Stimulated activated naive CD8-positive, alpha-beta T cell treated with anti-CD3 and anti-CD28 coated beads, Interleukin-15, Interleukin-2, amounts not matched to agents 100 ng/mL and 50 ng/mL, for 24 hours (primary cell): ENCODE results near the gene HPS6.

Experiments used
- H3K27ac Mint-ChIP-seq: one replicate; pipeline ENCODE4 v1.8.0; 2021; ENCODE audit warnings: mild to moderate bottlenecking, mixed read lengths
- H3K27me3 Mint-ChIP-seq: one replicate; pipeline ENCODE4 v1.8.0; 2021; ENCODE audit warnings: mixed read lengths
- H3K36me3 Mint-ChIP-seq: one replicate; pipeline ENCODE4 v1.8.0; 2021; ENCODE audit warnings: low read depth, mixed read lengths
- H3K4me1 Mint-ChIP-seq: one replicate; pipeline ENCODE4 v1.8.0; 2021; ENCODE audit warnings: low read depth, mixed read lengths
- H3K4me3 Mint-ChIP-seq: one replicate; pipeline ENCODE4 v1.8.0; 2021; ENCODE audit warnings: mild to moderate bottlenecking, mixed read lengths
- H3K9me3 Mint-ChIP-seq: one replicate; pipeline ENCODE4 v1.8.0; 2021; ENCODE audit warnings: mixed read lengths

HPS6 gene

GRCh38 chr10:102102421-102102820, 37.3 kb downstream of the HPS6 start:
- Mint-ChIP-seq H3K9me3 (no peaks in the 10 kb centered on the region), H3K36me3 (peaks cover 31% of the 10 kb centered on the region), H3K27ac (no peak overlapping the region), H3K27me3 (no peaks in the 10 kb centered on the region), H3K4me1 (peaks cover 12% of the 10 kb centered on the region), H3K4me3 (no peak overlapping the region)

- H3K4me1 Mint-ChIP-seq: peaks cover 14% of the 10 kb centered on the region
- no peak overlapping the region for H3K4me3 Mint-ChIP-seq
- H3K9me3 Mint-ChIP-seq: no peaks in the 10 kb centered on the region
- H3K27me3 Mint-ChIP-seq: no peaks in the 10 kb centered on the region
- H3K36me3 Mint-ChIP-seq: peaks cover 56% of the 10 kb centered on the region
- H3K27ac Mint-ChIP-seq: no peak overlapping the region
These were observed 41.8 kb downstream of the HPS6 start for GRCh38 chr10:102106998-102107397.

DNA sequence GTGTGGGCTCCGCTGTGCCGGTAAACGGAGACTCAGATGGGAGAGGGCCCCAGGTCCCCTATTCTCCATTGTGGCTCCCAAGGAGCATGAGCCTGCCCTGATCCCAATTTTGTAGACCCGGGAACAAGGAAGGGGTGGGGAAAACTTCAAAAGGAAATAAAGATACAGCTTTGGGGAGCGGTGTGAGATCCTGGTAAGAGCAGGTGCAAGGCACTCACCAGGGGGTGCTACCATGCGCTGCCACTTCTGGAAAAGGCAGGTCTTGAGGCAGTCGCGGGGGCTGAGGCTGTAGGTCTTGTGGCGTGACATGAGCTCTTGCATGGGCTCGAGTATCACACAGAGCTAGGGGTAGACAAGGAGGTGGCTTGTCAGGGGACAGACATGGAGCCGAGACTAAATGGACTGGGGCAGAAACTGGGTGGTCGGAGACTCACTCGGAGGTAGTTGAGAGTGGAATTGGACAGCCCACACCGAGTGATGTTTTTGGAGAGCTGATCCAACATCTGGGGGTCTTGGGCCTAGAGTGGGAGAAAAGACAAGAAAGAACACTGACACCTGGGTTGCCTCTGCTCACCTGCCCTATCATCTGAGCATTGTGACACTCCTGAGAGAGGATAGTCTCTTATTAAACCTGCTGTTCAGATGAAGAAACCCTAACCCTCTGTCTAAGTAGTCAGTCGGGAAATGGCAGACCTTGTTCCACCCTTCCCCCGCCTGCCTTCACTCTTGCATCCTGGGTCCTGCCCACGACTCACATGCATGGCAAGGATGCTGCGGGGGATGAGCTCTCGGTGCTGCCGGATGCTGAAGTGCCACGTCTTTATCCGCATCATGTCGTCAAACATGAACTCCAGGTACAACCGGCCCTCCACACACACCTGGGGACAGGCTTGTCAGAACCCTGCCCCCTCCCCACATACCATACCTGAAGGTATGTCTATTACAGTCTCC, 44.3 kb downstream of the HPS6 start:
- Mint-ChIP-seq H3K4me3 (no peak overlapping the region), H3K27me3 (no peaks in the 10 kb centered on the region), H3K36me3 (peaks cover 49% of the 10 kb centered on the region), H3K4me1 (peaks cover 33% of the 10 kb centered on the region), H3K27ac (no peak overlapping the region), H3K9me3 (no peaks in the 10 kb centered on the region)

DNA sequence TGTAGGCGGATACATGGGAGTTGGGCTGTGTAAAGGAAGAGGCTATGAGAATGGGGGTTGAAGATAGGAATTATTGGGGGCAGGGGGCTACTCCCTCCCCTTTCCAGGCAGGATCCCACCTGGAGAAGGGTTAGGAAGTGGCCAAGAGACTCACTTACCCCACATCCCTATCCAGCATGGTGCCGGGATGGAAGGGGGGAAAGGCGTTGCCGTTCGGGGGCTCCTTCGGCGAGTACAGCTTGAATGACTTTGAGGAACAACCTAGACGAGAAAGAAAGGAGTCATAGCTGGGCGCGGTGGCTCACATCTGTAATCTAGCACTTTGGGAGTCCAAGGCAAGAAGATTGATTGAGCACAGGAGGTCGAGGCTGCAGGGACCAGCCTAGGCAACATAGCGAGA, 46.1 kb downstream of the HPS6 start:
- Mint-ChIP-seq H3K27me3 (no peaks in the 10 kb centered on the region), H3K27ac (no peak overlapping the region), H3K4me1 (peaks cover 37% of the 10 kb centered on the region), H3K9me3 (no peaks in the 10 kb centered on the region), H3K4me3 (no peak overlapping the region), H3K36me3 (peaks cover 41% of the 10 kb centered on the region)

- H3K27ac Mint-ChIP-seq: peak overlapping the region; percentile 87
- H3K9me3 Mint-ChIP-seq: no peaks in the 10 kb centered on the region
- H3K36me3 Mint-ChIP-seq: peaks cover 40% of the 10 kb centered on the region
- H3K4me1 Mint-ChIP-seq: peaks cover 47% of the 10 kb centered on the region
- peak overlapping the region; percentile 93 for H3K4me3 Mint-ChIP-seq
- H3K27me3 Mint-ChIP-seq: no peaks in the 10 kb centered on the region
These were observed 47.2 kb downstream of the HPS6 start for GRCh38 chr10:102112210-102112817.

DNA sequence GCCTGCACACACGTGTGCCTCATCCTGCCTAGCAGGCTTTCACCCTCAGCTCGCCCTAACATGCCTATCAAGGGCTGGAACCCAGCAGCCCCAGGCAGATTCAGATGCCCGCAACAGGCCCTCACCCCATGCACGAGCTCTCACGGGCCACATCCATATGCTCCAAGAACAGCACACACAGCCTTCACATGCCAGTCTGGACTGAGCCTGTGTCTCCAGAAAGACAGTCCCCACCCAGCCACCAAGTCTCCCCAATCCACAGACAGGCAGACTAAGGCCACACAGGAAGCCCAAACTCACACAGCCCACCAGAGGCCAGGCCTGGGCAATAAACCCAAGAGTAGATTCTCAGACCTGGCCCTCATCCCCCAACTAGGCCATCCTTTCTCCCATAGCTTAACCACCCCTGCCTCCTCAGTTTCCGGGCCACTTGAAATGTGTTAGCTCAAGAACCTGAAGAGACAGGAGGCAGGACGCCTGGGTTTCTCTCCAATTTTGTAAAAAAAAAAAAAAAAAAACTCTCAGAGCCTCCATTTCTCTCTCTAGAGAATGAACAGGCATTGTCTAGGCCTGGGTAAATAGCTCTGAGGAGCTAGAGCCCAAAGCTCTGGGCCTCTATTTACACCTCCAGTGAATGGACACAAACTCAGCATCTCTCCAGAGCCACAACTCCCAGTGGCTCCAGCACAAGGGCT, 48.3 kb downstream of the HPS6 start:
- Mint-ChIP-seq H3K27ac (peak overlapping the region; percentile 87), H3K27me3 (no peaks in the 10 kb centered on the region), H3K36me3 (peaks cover 36% of the 10 kb centered on the region), H3K4me1 (peaks cover 58% of the 10 kb centered on the region), H3K9me3 (no peaks in the 10 kb centered on the region), H3K4me3 (peak overlapping the region; percentile 93)

DNA sequence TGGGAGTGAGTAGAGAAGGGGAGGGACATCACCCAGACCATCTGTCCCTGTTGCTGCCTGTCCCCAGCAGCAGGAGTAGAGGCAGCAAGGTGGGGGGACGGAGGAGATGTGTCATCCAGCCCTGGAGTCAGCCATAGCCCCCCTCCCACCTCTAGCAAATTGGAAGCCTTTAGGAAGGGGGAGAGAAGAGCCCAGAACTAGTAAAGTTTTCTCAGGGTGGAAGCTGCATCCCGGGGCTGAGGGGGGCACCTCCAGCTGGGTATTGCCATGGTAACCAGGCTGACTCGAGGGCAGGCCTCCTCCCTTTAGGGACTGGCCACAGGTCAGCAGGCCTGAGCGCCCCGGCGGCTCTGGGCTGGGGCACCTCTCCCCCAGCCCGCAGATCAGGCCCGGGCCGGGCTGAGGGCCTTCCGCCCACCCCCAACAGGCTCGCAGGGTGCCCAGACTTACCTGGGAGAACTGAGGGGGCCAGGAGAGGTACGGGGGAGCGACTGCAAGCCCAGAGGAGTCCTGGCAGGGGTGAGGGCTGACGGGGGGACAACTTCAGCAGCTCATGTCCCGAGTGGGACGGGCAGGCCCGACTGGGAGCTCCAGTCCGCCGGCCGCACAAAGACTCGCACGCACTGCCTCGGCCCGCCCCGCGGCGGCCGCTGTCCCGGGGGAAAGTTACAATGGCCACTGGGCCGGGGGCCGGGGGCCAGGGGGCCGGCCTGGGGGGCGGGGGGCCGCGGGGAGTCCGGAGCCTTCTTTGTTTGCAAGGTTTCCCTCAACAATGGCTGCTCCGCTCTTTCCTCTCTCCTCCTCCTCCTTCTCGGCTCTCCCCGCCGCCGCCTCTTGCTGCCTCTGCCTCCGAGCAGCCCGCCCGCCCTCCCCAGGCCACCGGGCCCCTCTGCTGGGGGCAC, 49.1 kb downstream of the HPS6 start:
- peak overlapping the region; percentile 93 for H3K27ac Mint-ChIP-seq
- H3K27me3 Mint-ChIP-seq: no peaks in the 10 kb centered on the region
- no peaks in the 10 kb centered on the region for H3K9me3 Mint-ChIP-seq
- peaks cover 28% of the 10 kb centered on the region for H3K36me3 Mint-ChIP-seq
- peaks cover 66% of the 10 kb centered on the region for H3K4me1 Mint-ChIP-seq
- H3K4me3 Mint-ChIP-seq: peak overlapping the region; percentile 93

DNA sequence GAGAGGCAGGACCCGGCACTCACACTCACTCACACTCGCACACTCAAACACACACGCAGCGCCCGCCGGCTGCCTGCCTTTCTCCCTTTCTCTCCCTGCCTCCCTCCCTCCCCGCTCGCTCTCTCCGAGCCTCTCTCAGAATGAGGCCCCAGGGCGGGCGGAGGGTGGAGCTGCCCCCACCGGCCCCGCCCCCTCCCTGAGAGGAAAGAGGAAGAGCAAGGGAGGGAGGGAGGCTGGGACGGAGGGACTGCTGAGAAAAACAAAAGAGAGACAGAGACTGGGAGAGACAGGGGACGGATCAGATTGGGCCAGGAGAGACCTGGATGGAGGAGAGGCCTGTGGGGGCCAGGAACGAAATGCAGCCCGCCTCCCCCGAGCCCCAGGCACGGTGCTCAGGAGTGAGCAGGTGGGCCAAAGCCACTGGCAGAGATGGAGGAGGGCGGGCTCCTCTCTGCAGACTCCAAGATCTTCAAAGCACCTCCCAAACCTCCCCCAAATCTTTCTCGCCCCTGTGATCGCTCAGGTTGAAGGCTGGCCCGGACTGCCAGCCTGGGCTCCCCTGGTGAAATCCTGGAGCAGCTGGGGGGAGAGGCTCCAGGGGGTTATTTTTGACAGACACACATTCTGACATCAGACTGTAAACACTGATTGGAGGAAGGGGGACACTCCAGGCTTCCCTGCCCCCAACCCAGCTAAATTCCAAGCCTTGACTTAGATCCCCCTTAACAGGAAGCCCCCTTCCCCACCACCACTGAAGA, 49.9 kb downstream of the HPS6 start:
- Mint-ChIP-seq H3K4me1 (peaks cover 68% of the 10 kb centered on the region), H3K4me3 (peak overlapping the region; percentile 93), H3K9me3 (no peaks in the 10 kb centered on the region), H3K36me3 (peaks cover 20% of the 10 kb centered on the region), H3K27me3 (no peaks in the 10 kb centered on the region), H3K27ac (peak overlapping the region; percentile 93)

DNA sequence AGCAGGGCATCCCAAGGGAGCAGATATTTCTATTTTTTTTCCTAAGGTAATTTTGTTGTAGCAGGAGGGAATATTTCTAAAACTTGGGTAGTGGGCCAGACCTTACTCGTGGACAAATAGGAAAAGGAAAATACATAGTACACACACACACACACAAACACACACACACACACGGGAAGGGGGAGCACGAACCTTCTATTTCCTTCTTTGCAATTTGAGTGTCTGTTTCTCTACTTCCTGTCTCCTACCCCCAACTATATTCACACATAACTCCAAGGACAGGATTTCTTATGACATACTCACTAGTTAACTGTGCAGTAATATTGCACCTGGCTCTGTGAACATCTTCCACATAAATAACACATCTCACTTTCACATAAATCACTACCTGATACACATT, 50.6 kb downstream of the HPS6 start:
- Mint-ChIP-seq H3K27me3 (no peaks in the 10 kb centered on the region), H3K27ac (peak overlapping the region; percentile 93), H3K4me1 (peaks cover 68% of the 10 kb centered on the region), H3K9me3 (no peaks in the 10 kb centered on the region), H3K36me3 (peaks cover 13% of the 10 kb centered on the region), H3K4me3 (peak overlapping the region; percentile 93)

GRCh38 chr10:102116656-102117055, 51.5 kb downstream of the HPS6 start:
- H3K4me1 Mint-ChIP-seq: peaks cover 76% of the 10 kb centered on the region

More at GRCh38 chr10:102116656-102117055, 51.5 kb downstream of the HPS6 start:
- H3K27me3 Mint-ChIP-seq: no peaks in the 10 kb centered on the region
- H3K36me3 Mint-ChIP-seq: peaks cover 6% of the 10 kb centered on the region
- peak overlapping the region; percentile 93 for H3K27ac Mint-ChIP-seq
- no peaks in the 10 kb centered on the region for H3K9me3 Mint-ChIP-seq
- H3K4me3 Mint-ChIP-seq: peak overlapping the region; percentile 93
